Endometrium (tissue), 2 donors: ENCODE results near the gene JPH3.

ENCODE experiments used
- FAIRE-seq: peaks from 2 replicates; lab custom pipeline; 2012; peaks lifted over from hg19 to GRCh38; lab: Jason Lieb, UNC
- donor health status: control.
- donor health status: control.

JPH3 gene

DNA sequence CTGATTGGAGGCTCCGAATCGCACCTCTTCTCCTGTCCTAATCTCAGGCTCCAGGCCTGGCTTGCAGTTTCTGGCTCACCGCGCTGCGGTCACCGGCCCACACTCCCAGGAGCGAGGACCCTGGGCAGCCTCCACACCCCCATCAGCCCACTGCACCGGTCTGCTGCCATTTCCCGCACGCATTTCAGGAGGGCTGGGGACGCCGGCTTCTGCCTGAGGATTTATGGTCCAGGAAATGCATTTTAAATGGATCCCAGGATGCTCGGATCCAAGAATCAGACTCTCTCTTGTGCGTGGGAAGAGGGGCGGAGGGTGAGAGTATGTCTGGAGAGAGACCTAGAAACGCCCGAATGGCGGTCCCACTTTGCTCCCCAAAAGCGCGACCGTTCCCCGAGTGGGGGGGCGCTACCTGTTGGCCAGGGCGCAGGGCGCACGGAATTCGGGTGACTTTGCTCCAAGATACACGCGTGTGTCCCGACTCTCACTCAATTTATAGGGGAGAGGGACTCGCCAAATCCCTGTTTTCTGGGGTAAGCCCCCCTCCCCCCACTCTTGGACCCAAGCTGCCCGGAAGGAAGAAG lies 817 bp upstream of the JPH3 start:
- FAIRE-seq = no peak

- FAIRE-seq = no peak
Observed at GRCh38 chr16:87602821-87603683, 744 bp downstream of the JPH3 start.

- no peak for FAIRE-seq
Observed at GRCh38 chr16:87603684-87604633, 1.7 kb downstream of the JPH3 start.

DNA sequence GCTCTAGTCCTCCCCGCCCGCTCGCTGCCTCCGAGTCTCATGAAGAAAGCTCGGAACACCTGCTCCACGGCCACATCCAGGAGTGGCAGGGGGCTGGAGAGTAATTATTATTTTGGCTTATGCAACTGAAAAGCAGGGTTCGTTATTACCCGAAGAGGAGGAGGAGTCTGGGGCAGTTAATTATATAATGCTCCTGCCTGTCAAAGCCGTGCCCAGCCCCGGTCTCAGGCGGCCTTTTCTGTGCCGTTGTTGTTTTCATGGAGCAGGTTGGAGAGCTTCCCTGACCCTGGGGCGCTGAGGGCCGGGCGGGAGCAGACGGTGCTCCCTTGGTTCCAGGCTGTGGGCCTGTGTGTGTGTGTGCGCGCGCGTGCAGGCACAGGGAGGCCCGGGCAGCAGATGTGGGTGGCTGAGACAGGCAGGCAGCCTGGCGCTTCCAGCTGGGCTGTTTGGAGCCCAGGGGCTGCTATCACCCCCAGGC lies 2.4 kb downstream of the JPH3 start:
- no peak for FAIRE-seq

DNA sequence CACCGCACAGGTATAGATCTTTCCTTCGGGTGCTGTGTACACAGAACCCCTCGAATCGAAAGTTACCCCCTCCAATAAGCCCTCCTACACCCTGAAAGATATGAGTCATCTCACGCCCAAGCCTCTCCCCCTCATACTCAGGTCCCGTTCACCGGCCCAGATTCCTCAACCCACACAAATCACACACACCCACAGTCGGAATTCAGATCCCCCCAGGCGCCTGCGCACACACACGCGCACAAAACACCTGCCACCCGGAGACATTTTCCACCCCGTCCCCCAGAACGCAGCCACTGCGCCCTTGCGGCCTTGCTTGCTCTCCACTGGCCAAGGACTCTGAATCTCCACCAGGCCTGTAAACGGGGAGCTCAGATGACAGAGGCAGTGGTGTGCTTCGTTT lies 4.9 kb downstream of the JPH3 start:
- FAIRE-seq = no peak

GRCh38 chr16:87607871-87608270 lies 5.6 kb downstream of the JPH3 start:
- no peak for FAIRE-seq

DNA sequence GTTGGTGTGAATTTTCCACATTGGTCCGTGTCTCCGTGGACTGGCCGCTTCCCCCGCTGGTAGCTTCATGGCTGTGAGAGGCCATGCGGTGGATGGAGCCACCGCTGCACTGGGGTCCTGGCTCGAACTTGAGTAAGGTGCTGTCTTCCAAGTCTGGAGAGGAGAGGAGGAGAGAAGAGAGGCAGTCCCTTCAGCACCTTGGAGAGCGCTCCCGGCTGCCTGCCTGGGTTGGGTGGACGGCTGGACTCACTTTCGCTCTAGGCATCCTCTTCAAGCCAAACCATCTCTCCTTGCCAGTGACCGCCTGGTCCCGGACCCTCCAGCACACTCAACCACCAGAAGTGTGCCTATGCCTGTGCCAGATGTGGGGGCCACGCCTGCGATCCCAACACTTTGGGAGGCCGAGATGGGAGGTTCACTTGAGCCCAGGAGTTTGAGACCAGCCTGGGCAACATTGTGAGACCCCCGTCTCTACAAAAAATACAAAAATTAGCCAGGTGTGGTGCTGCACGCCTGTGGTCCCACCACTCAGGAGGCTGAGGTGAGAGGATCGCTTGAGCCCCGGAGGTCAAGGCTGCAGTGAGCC lies 6.2 kb downstream of the JPH3 start:
- no peak for FAIRE-seq

- no peak for FAIRE-seq
Observed at GRCh38 chr16:87610026-87610425, 7.7 kb downstream of the JPH3 start.

DNA sequence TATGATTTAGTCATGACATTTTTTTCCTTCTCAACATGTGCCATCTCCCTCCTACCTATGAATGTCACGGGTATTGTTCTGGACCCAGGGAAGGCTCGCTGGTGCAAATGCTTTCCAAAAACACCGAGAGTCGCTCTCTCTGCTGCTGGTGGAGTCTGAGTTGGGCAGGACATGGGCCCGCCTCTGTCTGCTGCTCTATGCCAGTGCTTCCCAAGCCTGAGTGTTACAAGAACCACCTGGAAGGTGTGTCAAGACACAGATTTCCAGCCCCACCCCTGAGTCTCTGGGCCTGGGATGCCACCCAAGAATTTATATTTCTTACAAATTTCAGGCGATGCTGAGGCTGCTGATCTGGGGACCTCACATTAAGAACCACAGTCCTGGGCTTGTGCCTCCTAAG lies 9.1 kb downstream of the JPH3 start:
- no peak for FAIRE-seq

GRCh38 chr16:87613961-87614360 lies 11.7 kb downstream of the JPH3 start:
- FAIRE-seq = no peak

- no peak for FAIRE-seq
Observed at GRCh38 chr16:87615621-87616041, 13.3 kb downstream of the JPH3 start.

DNA sequence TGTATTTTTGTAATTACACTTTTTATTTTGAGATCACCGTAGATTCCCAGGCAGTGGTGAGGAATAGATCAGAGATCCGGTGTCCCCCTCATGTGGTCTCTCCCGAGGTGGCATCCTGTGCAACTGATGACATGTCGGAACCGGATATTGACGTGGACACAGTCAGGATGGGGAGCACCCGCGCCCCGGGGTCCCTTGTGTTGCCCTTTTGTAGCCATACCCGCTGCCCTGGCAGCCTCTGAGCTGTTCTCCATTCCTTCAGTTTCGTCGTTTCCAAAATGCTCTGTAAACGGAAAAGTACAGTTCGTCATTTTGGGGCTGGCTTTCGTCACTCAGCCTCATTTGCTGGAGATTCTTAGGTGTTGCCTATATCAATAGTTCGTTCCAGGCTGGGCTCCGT lies 14.2 kb downstream of the JPH3 start:
- FAIRE-seq = no peak

- FAIRE-seq = no peak
Observed at GRCh38 chr16:87618216-87618615, 15.9 kb downstream of the JPH3 start.

DNA sequence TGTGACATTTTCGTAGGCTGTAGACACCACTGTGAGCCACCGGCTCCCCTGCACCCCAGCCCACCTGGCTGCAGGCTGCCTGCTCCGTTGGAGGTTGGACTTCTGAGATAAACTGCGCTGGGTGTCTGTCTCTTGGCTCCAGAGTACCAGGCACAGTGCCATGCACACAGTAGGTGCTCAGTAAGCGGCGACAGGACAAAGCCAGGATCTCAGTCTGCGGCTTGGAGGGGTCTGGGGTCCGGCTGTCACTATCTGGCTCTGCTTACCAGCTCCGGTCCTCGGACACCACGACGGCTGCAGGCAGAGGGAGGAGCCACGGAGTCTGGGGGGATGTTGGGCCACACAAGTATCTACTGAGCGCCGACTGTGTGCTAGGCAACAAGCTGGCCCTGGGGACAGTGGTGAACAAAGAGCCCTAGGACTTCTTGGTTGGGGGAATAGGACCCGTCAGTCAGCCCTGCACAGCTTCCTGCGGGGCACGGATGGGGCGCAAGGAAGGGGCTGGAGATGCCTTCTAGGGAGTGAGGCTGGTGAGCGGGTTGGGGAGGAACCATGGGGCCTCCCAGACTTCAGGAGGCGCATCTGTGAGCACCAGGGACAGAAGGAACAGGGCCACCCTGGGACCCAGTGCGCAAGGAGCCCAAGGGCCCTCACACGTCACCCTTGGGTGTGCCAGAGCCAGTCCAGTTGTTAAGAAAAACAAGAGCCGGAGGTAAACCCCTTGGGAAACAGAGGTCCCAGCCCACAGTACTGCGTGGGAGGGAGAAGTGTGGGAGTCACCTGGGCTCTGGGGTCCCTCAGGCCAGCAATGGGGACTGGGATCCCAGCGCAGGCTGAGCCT lies 17.3 kb downstream of the JPH3 start:
- FAIRE-seq = no peak

GRCh38 chr16:87620201-87620495 lies 17.8 kb downstream of the JPH3 start:
- FAIRE-seq = no peak

DNA sequence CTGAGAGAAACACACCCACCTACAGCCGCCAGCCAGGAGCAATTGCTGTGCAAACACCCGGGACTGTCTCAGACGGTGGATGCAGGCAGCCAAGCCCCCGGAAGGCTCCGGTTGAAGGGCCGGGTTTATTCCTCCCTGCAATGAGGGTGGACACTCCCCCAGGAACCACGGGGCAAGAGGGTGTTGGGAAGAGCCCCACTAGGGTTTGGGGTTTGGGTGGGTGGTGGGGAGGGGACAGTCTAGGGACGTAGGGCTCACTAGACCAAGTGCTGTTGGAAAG lies 19.2 kb downstream of the JPH3 start:
- no peak for FAIRE-seq

DNA sequence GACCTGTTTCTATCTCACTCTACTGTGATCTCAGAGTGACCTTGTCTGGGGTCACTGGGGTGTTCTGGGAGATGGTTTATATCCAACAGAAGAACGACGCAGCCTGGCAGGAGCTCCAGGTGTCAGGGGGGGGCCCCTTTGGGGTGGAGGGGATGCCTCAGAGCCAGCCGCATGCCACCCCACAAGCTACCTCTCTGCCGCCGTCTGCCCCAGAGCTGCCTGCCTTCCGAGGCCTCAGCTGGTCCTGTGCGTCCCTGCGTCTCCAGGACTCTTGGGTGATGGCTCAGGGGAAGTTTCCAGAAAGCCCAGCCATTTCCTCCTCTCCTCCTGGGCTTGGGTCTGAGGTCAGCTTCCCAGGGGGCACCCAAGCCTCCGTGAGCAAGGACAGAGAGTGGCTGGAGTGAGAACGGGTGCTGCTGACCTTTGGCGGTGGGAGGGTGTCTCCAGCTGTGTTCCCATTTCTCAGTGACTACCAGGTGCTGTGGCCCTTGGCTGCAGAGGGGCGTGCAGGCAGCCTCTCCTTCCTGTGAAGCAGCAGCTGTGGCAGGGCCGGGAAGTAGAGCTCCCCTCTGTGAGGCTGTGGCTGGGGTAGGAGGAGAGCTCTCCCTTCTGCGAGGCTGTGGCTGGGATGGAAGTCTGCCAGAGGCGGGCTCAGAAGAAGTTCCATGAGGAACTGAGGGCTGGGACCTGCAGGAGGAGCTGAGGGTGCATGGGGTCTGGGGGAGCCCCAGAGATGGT lies 19.8 kb downstream of the JPH3 start:
- no peak for FAIRE-seq

DNA sequence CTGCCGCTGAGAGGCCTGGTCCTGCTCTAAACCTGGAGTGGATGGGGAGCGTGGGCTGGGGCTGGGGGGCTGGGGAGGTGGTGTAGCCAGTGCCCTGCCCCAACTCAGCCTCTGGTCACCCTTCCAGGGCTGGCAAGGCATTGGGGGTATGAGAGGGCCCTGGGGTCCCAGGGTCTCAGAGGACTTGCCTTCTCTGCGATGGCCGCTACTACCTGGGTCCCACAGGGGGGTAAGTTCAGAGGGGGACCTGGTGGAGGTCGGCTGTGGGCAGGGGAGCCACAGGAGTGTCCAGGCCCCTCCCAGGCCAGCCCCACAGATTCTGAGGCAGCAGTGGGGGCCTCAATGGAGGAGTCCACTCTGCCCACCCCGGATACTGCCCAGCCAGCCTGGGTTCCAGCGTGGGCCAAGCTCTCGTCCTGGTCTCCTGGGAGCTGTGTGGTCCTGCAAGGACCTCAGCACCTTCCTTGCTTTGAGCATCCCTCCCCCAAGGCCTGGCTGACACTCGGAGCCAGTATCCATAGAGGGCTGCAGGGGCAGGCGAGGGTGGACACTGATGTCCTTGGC lies 20.5 kb downstream of the JPH3 start:
- FAIRE-seq = no peak

DNA sequence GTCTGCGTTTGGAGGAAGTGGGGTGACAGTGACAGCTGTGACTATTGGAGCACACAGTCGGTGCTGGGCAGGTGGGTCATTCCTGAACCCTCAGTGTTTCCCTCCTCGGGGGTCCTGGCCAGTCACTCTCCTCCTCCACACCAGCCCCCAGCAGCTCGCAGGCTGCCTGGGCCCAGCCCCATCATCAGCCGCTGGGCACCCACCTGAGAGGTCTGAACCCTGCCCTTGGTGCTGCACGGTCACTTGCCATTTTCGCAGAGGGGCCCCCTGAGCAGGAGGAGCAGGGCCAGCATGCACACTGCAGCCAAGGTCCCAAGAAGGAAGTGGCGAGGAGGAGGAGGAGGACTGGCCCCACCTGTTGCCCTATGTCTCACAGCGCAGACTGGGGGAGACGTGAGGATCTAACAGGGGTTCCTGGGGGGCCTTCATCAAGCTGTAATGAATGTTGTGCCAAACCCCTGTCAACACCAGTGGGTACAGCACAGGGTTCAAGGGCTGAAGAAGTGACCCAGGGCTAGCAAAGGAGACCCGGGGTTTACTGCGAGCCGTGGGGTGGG lies 23.0 kb downstream of the JPH3 start:
- FAIRE-seq = no peak

- FAIRE-seq = no peak
Observed at GRCh38 chr16:87626401-87626800, 24.1 kb downstream of the JPH3 start.
